ENCODE measurements around the gene SCCPDH. TPM values are rescaled to one million over a fixed set of nuclear protein-coding genes. Genes with fewer than 3 reads are reported as not detected.

Gene SCCPDH
- total and polyA plus RNA-seq, 9 of the 15 experiments (the other 6 are each of a cell fraction or from before 2014, with no cell fraction given): 7.0 to 61.9 (median 38.3) TPM

- no peaks in the 10 kb centered on the region for H3K9me1 ChIP-seq (ENCODE audit: control insufficient read depth, insufficient read depth, low read length)
Observed at GRCh38 chr1:246798107-246798506, 73.9 kb downstream of the SCCPDH start.

More at GRCh38 chr1:246798107-246798506, 73.9 kb downstream of the SCCPDH start:
- ChIA-PET CTCF (ENCODE audit: low intra/inter-chr PET ratio) (no interaction called here), POLR2A (interaction anchor here (0.6 kb wide), 1 partner anchor 1540 kb away, joined by 4 read pairs; no protein-coding TSS in a partner anchor)
- H3K36me3 ChIP-seq (ENCODE audit: control insufficient read depth, insufficient read depth, low read length): no peaks in the 10 kb centered on the region
- in situ Hi-C loops (cut with MboI): no loop called here
- H3K4me1 ChIP-seq (replicated peaks in 1 of 2; ENCODE audit: control insufficient read depth in 2 of 2, insufficient read depth in 2 of 2, low read length in 2 of 2): peaks cover 5 to 25% of the 10 kb centered on the region in 2 experiments; a peak in 3 of 5 replicates
- peak overlapping the region; percentile 26; the same call in 1 of the 2 replicates for H3K4me2 ChIP-seq (ENCODE audit: insufficient read depth, low read length)
- no peaks in the 10 kb centered on the region for H4K20me1 ChIP-seq (replicated peaks; ENCODE audit: control insufficient read depth, insufficient read depth, low read length)
- no peak overlapping the region for H3K4me3 ChIP-seq
- peaks cover 20 to 63% of the 10 kb centered on the region in 2 experiments for H3K27me3 ChIP-seq (ENCODE audit: control insufficient read depth in 2 of 2, insufficient read depth in 2 of 2, low read length in 2 of 2)
- H3K9me3 ChIP-seq (replicated peaks; ENCODE audit: control insufficient read depth, insufficient read depth, low read depth, low read length): no peaks in the 10 kb centered on the region
- H3K79me2 ChIP-seq (ENCODE audit: control insufficient read depth, insufficient read depth, low read length): no peaks in the 10 kb centered on the region
- H3K9ac ChIP-seq (ENCODE audit: insufficient read depth in 1 of 2, low read depth in 2 of 2, low read length in 2 of 2): no peak overlapping the region; a peak in 1 of 4 replicates
- H2AFZ ChIP-seq (ENCODE audit: low read depth, low read length): peak overlapping the region; percentile 71
- DNase-seq (ENCODE audit: extremely low read depth in 1 of 4, low spot score in 3 of 4) (no peak), FAIRE-seq (peak; percentile 70), ATAC-seq (no peak)
- BruUV-seq (replicated peaks): no TSS peak
- no peak for TF ChIP-seq YBX1 (IDR thresholded peaks at IDR 0.05)
- TF ChIP-seq FOXP1 (CRISPR knock-in tag; IDR thresholded peaks at IDR 0.05): no peak
- no peak for TF ChIP-seq HMBOX1 (IDR thresholded peaks at IDR 0.05)
- TF ChIP-seq BMI1 (IDR thresholded peaks at IDR 0.05; ENCODE audit: low read length): no peak
- TF ChIP-seq SMARCC2 (IDR thresholded peaks at IDR 0.05; ENCODE audit: low read depth): no peak
- TF ChIP-seq MAFK (IDR thresholded peaks at IDR 0.05; ENCODE audit: low read length): no peak
- no peak for TF ChIP-seq ZNF740 (CRISPR knock-in tag; IDR thresholded peaks at IDR 0.05)
- TF ChIP-seq ZNF740 (tag; IDR thresholded peaks at IDR 0.05): no peak
- TF ChIP-seq ZNF23 (CRISPR knock-in tag; IDR thresholded peaks at IDR 0.05): no peak
- intact Hi-C loops (cut with micrococcal nuclease): no loop called here
- 14% methylated on average over 4 of the region's 4 CpGs for WGBS (ENCODE audit: insufficient coverage, low coverage, missing lambda C conversion rate)
- H3K27ac ChIP-seq (ENCODE audit: extremely low read depth, low read depth, low read length): no peak overlapping the region
